ENCODE measurements around the gene GALNT14. TPM values are rescaled to one million over a fixed set of nuclear protein-coding genes. Genes with fewer than 3 reads are reported as not detected.

Gene GALNT14
- total RNA-seq, 2 donors from 2014 or later: 0.53 to 0.76 TPM

DNA sequence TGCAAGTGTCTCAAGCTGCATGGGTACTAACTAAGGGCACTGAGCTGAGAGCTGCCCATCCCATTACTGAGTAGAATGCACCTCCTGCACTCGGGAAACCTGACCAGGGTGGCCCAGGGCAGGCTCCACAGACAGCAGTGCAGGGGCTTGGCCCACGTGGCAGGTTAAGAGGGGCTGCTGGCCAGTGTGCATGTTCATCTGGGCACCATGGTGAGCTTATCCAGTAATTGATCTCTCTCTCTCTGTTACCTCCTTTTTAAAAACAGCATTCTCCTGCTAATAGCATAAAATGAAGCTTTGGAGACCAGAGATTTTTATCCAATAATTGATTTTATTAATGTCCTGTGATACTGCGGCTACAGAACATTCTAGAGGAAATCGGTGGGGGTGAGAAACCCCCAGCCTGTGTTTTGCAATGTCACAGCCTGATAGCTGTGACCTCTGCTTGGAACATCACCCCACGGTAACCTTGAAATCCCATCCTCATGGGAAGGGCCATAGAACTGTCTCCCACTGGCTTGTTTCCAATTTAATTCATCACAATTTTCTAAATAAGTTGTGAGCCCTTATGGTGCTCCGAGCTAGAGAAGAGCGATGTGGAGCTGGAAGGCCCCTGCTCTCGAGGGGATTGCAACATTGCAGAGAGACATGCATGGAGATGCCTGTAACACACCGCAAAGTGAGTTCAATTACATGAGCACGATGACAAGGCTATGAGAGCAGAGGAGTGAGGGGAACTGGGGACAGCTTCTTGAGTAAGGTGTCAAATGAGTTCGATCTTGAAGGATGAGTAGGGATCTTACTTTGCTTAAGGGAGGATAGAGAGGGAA, 143.8 kb downstream of the GALNT14 start:
- DNase-seq (no peak), ATAC-seq (no peak)
- intact Hi-C loops (cut with DNase I): no loop called here

DNA sequence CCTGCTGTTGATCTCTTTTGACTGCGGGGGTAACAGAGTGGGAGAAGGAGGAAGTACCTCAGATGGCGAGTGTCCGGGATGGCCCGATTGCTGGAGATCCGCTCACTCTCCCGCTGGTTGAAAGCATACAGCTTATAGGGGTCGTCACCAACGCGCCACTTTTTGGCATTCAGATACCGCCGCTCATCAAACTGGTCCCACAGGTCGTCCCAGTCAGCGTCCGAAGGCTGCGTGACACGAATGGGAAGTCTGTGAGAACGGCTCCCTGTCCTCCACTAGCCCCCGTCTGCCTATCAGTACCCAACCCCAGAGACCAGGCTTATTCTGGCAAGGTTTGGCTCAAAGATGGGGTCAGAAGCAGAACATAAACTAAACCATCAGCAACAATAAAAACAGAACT, 145.5 kb downstream of the GALNT14 start:
- intact Hi-C loops (cut with DNase I): no loop called here
- ATAC-seq (no peak), DNase-seq (no peak)

DNA sequence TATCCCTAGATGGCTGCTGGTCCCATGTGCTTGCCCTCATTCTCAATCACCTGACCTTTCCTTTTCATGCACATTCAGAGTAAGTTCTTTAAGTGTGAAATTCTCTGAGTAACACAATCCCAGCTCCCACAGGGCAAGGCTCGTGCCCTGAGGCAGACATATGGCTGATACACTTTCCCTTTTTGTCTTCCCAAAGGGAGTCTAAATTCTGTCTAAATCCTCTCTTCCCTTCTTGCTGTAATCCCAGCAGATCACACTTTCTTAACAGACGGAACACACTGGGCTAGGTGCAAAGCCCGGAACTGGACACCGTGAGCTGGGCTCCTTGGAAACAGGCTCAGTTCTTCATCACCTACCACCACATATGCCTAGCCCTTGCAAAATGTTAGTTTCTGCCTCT, 147.6 kb downstream of the GALNT14 start:
- ATAC-seq (no peak), DNase-seq (no peak)
- intact Hi-C loops (cut with DNase I): no loop called here

DNA sequence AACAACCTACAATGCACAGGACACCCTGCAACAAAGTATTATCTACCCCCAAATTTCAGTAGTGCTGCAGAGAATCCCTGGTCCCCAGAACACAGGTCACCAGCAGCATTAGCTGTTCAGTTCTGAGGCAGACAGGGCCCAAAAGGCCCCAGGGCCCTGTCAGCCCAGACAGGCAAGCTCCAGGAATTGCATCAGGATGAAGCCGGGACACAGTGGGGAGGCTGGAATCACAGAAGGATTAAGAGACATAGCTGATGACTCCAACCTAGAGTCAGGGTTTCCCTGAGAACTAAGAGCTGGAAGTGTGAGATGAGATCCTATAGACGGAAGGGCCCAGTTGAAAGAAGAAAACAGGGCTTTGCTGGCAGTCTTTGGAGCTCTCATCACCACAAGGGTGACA, 148.1 kb downstream of the GALNT14 start:
- intact Hi-C loops (cut with DNase I): no loop called here
- ATAC-seq (no peak), DNase-seq (no peak)

DNA sequence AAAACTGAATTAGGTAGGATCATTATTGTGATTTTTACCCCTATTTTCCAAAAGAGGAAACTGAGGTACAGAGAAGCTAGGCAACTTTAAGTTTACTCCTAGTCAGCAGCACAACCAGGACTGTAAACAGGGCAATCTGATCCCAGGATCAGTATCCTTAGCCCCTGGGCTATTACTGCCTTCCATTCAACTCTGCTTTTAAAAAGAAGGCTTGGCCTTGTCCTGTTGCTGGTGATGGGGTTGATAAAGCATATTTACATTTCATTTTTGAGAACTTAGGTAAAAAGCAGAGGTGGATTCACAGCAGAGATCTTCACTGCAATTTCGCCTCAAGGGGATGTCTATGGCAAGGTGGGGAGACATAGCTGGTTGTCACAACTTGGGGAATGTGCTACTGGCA, 148.5 kb downstream of the GALNT14 start:
- intact Hi-C loops (cut with DNase I): no loop called here
- no peak for DNase-seq

DNA sequence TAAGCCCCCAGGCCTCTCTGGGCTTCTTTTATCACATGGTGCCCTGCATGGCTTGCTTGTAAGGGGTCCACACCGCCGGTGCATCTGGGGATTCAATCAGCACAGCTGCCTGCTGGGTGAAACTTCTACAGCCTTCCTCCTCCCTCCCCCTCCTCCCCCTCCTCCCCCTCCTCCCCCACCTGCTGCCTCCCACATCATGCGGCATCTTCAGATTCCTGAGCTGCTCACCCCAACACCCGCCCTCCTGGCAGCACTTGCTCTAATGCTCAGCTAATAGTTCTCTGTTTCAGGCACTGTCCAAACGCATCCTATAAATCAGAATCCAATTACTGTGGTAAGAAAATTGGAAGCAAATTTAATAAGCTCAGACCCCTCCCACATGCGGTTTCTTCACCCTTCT, 150.7 kb downstream of the GALNT14 start:
- no peak for ATAC-seq
- intact Hi-C loops (cut with DNase I): no loop called here
- no peak for DNase-seq

More for the DNA sequence above, 148.5 kb downstream of the GALNT14 start:
- ATAC-seq: no peak

DNA sequence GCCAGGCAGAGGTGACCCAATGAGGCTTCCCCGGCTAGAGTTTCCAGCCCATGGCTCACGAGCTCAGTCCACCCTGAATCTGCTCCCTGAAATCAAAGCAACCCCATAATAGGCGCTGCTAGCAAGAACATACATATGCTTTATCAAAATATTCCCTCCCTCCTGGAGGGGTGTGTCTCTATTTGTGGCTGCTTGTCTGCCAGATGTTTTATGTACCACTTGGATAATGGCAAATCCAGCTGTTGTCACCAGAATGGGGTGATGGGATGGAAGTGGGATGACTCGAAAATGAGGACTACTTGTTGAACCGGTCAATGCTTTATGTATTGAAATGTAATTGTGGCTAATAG, 152.0 kb downstream of the GALNT14 start:
- no peak for DNase-seq
- intact Hi-C loops (cut with DNase I): no loop called here

DNA sequence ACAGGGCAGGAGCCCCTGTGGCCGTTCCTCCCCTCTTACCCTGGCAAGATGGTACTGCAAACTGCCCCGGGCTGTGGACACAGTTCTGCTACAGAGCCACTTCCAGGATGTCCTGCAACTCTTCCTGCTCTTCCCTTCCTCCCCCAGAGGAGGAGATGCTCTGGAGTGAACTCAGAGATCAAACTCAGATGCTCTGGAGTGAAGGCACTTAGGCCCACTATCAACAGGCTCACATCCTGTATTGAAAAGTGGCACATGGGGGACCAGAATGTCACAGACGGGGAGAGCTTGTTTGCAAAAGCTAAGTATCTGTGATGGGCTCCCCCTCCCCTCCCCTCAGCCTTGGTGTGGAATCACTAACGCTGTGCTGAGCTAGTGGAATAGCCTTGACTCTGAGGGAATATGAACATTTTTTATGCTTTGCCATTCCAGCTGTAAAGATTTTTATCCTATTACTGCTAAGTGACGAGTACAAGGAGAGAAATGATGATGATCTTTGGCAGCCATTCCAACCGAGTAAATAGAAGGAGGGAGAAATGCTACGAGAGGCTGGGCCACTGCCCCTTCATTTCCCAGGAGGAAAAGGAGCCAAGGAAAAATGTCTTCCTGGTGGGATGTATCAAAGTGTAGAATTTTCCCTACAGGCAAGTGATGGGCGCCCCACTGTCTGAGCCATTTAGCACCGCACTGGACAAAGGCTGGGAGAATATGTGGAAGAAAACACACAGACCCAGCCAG, 152.6 kb downstream of the GALNT14 start:
- DNase-seq: no peak
- intact Hi-C loops (cut with DNase I): no loop called here
- ATAC-seq: no peak

More for the DNA sequence above, 152.0 kb downstream of the GALNT14 start:
- ATAC-seq: no peak

DNA sequence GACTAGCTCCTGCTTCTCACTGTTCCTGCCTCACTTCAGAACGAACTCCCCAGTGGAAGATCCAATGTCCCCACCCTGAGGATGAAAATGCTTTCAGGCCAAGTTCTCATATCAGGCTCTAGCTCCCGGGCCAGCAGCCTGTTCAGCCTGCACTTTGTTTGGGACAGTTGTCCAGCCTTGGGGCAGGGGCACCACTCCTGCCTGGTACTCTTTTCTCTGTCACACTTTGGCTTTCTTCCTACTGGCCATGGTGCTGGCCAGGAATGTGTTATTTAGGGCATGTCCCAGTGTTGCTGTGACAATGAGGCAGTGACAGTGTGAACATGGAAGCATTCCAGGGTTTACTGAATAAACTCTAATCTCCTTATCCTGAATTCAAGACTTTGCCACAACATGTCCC, 154.1 kb downstream of the GALNT14 start:
- intact Hi-C loops (cut with DNase I): no loop called here
- ATAC-seq (peak; percentile 69 to 88), DNase-seq (peak; percentile 40)

DNA sequence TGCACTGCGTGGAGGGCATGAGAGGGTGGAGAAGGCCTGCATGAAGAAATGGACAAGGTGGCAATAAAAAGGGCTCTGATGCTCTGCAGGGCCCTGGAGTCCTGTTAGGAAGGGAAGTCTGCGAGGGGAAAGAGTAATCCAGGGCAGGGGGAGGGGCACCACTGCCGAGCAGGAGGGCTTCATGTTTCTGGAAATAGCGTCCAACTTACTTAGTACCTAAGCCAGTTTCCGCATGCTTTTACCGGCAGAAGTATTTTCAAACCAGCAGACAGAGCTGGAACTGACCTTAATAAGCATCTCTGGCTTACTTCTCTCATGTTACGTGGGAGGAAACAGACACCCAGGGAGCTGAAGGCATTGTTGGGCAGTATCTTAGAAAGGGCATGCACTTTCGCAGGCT, 156.7 kb downstream of the GALNT14 start:
- intact Hi-C loops (cut with DNase I): no loop called here
- ATAC-seq (peak in 1 of 2 donors; percentile 46), DNase-seq (no peak)

DNA sequence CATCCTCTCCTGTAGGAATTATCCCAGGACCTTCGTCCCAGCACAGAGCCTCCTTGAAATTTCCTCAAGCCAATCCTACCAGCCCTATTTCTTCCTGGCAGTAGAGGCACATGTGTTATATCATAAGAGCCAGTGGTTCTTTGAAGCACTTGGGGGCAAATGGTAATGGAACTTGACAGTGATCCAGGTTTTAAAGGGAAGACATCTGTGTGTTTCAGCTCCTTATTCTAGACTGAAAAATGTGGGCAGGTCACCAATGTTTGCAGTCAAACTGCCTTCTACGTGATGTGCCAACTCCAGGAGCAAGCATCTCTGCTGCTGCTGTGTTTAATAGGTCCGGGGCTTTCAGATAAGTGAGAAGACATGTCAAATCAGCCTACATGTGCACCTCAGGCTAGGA, 157.1 kb downstream of the GALNT14 start:
- intact Hi-C loops (cut with DNase I): no loop called here
- DNase-seq (no peak), ATAC-seq (no peak)

DNA sequence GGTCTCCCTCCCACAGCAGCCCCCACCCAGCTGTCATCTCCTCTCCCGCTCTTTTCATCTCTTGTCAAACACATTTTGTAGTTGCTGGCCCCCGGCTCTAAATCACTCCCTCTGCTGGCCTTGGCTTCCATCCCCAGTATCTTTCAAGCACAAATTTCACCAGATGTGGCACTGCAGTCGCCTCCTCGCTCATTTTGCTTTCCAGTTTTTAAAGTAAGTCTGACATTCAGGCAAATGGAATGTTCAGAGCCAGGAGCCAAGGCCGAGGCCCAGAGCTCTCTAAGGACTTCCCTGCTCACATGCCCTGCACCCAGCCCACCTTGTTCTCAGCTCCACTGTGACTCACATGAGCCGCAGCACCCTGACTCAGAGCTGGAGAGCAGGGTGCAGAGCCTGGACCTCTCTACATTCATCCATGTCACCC, 158.4 kb downstream of the GALNT14 start:
- ATAC-seq: peak; percentile 35 to 88
- intact Hi-C loops (cut with DNase I): no loop called here
- DNase-seq: peak; percentile 46

DNA sequence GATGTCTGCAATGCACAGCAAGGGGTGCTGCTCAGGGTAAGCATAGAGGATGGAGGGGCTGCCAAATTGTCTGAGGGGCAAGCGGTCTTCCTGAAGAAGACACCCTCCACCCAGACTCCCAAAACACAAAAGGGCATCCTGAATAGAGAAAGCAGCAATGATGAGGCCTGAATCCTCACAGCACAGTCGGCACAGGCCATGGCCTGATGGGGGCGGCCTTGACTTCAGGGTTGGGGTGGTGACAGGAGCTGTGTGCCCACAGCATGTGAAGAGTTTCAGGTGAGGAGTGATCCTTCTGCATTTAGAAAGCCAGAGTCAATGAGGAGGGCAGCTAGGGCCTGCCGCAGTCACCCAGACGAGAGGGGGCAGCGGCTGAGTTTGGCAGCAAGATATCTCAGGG, 159.4 kb downstream of the GALNT14 start:
- no peak for ATAC-seq
- DNase-seq: no peak
- intact Hi-C loops (cut with DNase I): no loop called here

DNA sequence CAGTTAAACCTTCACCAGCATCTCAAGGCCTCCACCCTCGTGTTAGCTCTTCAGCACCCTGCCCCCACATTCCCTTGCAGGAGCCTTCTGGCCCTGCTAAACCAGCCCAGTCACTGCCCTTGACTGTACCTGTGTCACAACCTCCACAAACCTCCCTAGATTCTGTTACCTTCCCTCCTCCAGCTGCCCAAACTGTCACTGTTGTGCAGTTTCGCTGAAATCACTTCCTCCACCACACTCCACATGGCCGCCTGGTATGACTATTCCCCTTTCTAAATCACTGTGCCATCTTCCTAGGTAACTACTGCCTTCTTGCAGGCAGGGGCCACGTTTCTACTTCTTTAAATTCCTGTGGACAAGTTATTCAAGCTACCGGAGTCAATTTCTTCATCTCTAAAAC, 160.2 kb downstream of the GALNT14 start:
- ATAC-seq (no peak), DNase-seq (no peak)
- intact Hi-C loops (cut with DNase I): no loop called here

DNA sequence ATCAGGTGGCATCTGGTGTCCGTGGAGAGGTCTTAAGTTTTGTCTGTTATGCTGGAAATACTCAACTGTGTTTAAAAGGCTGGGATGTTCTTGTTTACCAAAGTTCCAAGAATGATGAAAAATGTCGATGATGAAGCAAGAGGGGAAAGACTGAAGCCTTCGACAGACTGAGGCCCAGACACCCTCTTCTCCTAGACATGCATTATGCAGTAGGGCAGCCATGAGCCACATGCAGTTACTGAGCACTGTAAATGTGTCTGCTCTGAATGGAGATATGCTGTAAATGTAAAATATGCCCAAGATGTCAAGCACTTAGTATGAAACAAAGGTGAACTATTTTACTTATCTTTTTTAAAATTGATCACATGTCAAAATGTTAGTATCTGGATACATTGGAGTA, 163.1 kb downstream of the GALNT14 start:
- ATAC-seq (no peak), DNase-seq (no peak)
- intact Hi-C loops (cut with DNase I): no loop called here

DNA sequence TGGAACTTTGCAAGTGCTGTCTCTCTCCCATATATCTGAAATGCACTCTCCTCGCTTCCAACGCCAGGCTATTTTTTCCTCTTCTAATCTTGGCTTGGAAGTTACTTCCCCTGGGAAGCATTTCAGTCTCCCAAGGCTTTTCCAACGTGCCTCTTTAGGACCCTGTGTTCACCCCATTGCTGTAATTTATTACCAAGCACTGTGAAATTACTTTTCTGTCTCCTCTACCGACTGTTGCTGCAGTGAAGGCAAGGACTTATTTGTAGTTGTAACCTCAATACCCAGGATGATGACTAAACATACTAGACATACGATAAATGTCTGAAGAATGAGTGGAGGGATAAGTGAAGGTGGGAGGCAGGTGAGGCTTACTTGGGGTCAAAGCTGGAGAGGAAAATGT, 163.7 kb downstream of the GALNT14 start:
- no peak for ATAC-seq
- DNase-seq: no peak
- intact Hi-C loops (cut with DNase I): no loop called here

DNA sequence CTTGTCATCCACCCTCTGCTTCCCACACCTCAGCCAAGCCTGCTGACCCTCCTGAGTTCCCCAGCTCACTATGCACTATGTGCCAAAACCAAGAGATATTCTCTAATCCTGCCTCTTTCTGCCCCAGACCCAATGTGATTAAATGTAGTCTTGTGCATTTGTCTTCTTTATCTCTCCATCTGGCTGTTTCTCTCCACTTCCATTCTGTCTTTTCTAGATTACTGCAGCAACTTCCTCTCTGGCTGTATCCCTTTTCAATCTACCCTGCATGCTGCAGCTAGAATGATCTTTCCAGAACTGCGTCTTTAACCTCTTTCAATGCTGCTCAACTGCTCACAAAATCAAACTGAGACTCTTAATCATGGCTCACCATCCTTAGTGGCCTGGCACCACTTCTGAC, 164.1 kb downstream of the GALNT14 start:
- no peak for DNase-seq
- intact Hi-C loops (cut with DNase I): no loop called here
- no peak for ATAC-seq

DNA sequence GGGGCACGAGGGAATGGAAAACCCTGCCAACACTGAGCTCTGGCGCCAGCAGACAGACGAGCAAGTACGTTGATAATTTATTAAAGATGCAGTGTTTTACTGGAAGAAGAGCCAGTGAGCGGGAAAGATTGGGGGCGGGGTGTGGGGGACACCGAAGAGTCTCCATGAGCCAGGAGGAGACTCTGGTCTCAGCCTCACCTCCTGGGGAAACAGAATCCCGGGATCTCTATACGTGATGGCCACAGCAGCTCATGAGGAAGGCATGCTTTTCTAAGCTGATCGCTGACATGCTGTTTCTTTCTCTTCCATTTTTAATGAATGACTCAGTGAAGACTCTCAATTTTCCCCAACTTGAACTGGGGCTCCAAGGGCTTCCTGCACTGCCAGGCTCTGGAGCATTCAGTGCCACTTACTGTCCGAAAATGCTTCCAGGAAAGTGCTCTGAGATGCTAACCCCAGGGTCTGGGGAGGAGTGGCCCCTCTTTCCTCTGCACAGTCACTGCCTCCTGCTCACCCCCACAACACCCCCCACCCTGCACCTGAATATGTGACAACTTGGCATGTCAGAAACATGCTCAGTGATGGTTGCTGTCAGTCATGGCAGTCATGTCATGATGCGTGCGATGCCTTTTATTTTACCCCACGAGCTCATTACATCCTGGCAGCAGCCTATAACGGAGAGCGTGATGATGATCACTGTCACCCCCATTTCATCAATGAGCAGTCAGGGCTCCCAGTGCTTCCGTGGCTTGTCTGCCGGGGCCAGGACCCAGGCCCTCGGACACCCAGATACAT, 166.8 kb downstream of the GALNT14 start:
- intact Hi-C loops (cut with DNase I): no loop called here
- ATAC-seq: no peak

DNA sequence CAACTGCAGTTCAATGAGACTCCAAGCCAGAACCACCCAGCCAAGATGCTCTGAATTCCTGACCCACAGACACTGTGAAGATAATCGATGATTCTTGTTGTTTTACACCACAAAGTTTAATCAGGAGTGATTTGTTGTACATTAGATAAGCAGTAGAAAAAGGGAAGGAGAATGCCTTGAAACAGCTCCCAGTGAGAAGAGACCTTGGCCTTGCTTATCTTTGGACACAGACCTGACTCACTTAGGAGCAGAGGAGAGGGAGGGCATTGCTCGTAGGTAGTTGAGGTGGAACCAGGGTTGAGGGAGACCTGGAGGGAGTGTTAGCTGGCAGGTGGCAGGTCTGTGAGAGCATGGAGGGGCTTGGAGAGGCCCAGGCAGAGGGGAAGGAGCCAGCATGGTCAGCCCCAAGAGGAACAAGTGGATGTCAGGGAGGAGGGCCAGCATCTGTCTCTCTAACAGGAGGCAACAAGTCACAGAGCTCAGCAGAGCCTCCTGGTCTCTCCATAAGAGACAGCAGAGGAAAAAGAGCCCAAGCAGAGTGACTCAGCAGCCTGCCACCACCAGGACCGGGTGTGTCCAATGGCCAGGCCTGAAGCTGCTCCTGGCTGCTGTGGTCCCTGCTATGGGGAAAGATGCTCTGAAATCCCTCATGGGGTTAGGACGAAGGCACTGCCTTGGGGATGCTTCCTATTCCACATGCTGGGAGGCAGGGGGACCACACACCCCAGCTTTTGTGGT, 169.4 kb downstream of the GALNT14 start:
- intact Hi-C loops (cut with DNase I): no loop called here
- DNase-seq (no peak), ATAC-seq (no peak)

More for the DNA sequence above, 166.8 kb downstream of the GALNT14 start:
- DNase-seq: no peak
